ENCODE results near the gene SULT1A1. TPM values are rescaled to one million over a fixed set of nuclear protein-coding genes. Genes with fewer than 3 reads are reported as not detected.

The SULT1A1 gene
- total RNA-seq, 3 donors from 2014 or later (not counting 1 experiment from before 2014, with no cell fraction given) = 5.7 to 15.8 (median 7.8) TPM

- peak overlapping the region; percentile 43 to 62 for H3K27ac Mint-ChIP-seq
- 88% methylated on average over 13 of the region's 13 CpGs for WGBS (ENCODE audit: insufficient coverage)
- no peak for DNase-seq
- Histone ChIP-seq H3K9me3 (ENCODE audit: control insufficient read depth, insufficient read depth, low read length) (no peaks in the 10 kb centered on the region), H3K27me3 (ENCODE audit: control insufficient read depth, insufficient read depth, low read length) (no peaks in the 10 kb centered on the region), H3K4me1 (ENCODE audit: control insufficient read depth, insufficient read depth, low read length) (peaks cover 8% of the 10 kb centered on the region), H3K36me3 (ENCODE audit: control insufficient read depth, insufficient read depth, low read length) (peaks cover 32% of the 10 kb centered on the region), H3K4me3 (ENCODE audit: low read length) (no peak overlapping the region), H3K27ac (ENCODE audit: low read length) (no peak overlapping the region)
- H3K36me3 Mint-ChIP-seq = peaks cover 7% of the 10 kb centered on the region
- H3K4me1 Mint-ChIP-seq = peaks cover 0 to 6% of the 10 kb centered on the region in 2 donors
- TF ChIP-seq CTCF (IDR thresholded peaks at IDR 0.05) = no peak
- no peak overlapping the region for H3K4me3 Mint-ChIP-seq
- ATAC-seq = no peak
- no peaks in the 10 kb centered on the region for H3K9me3 Mint-ChIP-seq
- intact Hi-C loops (cut with micrococcal nuclease) = no loop called here
- H3K27me3 Mint-ChIP-seq (ENCODE audit: low read depth in 2 of 2) = no peaks in the 10 kb centered on the region
Observed at GRCh38 chr16:28592979-28593553, 16.8 kb downstream of the SULT1A1 start.

- Mint-ChIP-seq H3K9me3 (no peaks in the 10 kb centered on the region), H3K4me1 (peaks cover 0 to 6% of the 10 kb centered on the region in 2 donors), H3K4me3 (no peak overlapping the region), H3K27me3 (ENCODE audit: low read depth in 2 of 2) (no peaks in the 10 kb centered on the region), H3K36me3 (peaks cover 7% of the 10 kb centered on the region), H3K27ac (peak overlapping the region in 1 of 2 donors; percentile 16)
- Histone ChIP-seq H3K36me3 (ENCODE audit: control insufficient read depth, insufficient read depth, low read length) (peaks cover 33% of the 10 kb centered on the region), H3K4me1 (ENCODE audit: control insufficient read depth, insufficient read depth, low read length) (peaks cover 8% of the 10 kb centered on the region), H3K27me3 (ENCODE audit: control insufficient read depth, insufficient read depth, low read length) (no peaks in the 10 kb centered on the region), H3K27ac (ENCODE audit: low read length) (no peak overlapping the region), H3K4me3 (ENCODE audit: low read length) (no peak overlapping the region), H3K9me3 (ENCODE audit: control insufficient read depth, insufficient read depth, low read length) (no peaks in the 10 kb centered on the region)
- ATAC-seq (no peak), DNase-seq (no peak)
- 95% methylated on average over 5 of the region's 5 CpGs for WGBS (ENCODE audit: insufficient coverage)
- intact Hi-C loops (cut with micrococcal nuclease) = no loop called here
- TF ChIP-seq CTCF (IDR thresholded peaks at IDR 0.05) = no peak
Observed at GRCh38 chr16:28592511-28592910, 17.3 kb downstream of the SULT1A1 start.

GRCh38 chr16:28591355-28591754, 18.5 kb downstream of the SULT1A1 start:
- Mint-ChIP-seq H3K27ac (peak overlapping the region; percentile 36 to 42), H3K36me3 (peaks cover 7% of the 10 kb centered on the region), H3K4me3 (no peak overlapping the region), H3K9me3 (no peaks in the 10 kb centered on the region), H3K4me1 (peaks cover 0 to 6% of the 10 kb centered on the region in 2 donors), H3K27me3 (ENCODE audit: low read depth in 2 of 2) (no peaks in the 10 kb centered on the region)
- WGBS (ENCODE audit: insufficient coverage) = 89% methylated on average over 6 of the region's 6 CpGs
- intact Hi-C loops (cut with micrococcal nuclease) = no loop called here
- Histone ChIP-seq H3K4me1 (ENCODE audit: control insufficient read depth, insufficient read depth, low read length) (no peaks in the 10 kb centered on the region), H3K9me3 (ENCODE audit: control insufficient read depth, insufficient read depth, low read length) (no peaks in the 10 kb centered on the region), H3K27me3 (ENCODE audit: control insufficient read depth, insufficient read depth, low read length) (no peaks in the 10 kb centered on the region), H3K4me3 (ENCODE audit: low read length) (no peak overlapping the region), H3K36me3 (ENCODE audit: control insufficient read depth, insufficient read depth, low read length) (peaks cover 44% of the 10 kb centered on the region), H3K27ac (ENCODE audit: low read length) (no peak overlapping the region)
- no peak for TF ChIP-seq CTCF (IDR thresholded peaks at IDR 0.05)
- no peak for ATAC-seq
- DNase-seq = no peak
